GM18508 (cell line): ENCODE measurements around the gene RHOF.

Experiments used
- ATAC-seq: cut with Tn5 transposase; IDR thresholded peaks from one replicate; pipeline ENCODE4 v1.9.1; 2021; ENCODE audit warnings: moderate number of reproducible peaks; ENCODE audit not compliant: insufficient read depth, unreplicated experiment

Gene RHOF, protein sequence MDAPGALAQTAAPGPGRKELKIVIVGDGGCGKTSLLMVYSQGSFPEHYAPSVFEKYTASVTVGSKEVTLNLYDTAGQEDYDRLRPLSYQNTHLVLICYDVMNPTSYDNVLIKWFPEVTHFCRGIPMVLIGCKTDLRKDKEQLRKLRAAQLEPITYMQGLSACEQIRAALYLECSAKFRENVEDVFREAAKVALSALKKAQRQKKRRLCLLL

DNA sequence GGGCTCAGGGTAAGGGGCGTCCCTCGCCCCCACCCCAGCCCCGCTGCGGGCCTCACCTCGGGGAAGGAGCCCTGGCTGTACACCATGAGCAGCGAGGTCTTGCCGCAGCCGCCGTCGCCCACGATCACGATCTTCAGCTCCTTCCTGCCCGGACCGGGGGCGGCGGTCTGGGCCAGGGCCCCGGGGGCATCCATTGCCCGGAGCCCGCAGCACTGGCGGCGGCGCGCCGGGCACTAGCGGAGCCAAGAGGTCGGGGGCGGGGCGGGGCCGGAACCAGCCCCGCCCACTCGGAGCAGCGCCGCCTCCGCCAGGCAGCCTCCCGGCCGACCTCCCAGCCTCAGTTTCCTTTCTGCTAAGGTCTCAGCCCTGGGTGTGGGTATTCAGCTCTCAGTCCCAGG is at the start of gene RHOF:
Gene RHOF (minus strand): TSS at position 249 of the 398 bp plus-strand sequence. CDS start 55 bp downstream, at position 194.
- ATAC-seq: no peak

- no peak for ATAC-seq
These were observed 46.7 kb upstream of the RHOF start for GRCh38 chr12:121839993-121840761.

GRCh38 chr12:121839106-121839992 is 45.9 kb upstream of the RHOF start:
- peak; percentile 80 for ATAC-seq

- no peak for ATAC-seq
These were observed 44.6 kb upstream of the RHOF start for GRCh38 chr12:121838126-121838525.

DNA sequence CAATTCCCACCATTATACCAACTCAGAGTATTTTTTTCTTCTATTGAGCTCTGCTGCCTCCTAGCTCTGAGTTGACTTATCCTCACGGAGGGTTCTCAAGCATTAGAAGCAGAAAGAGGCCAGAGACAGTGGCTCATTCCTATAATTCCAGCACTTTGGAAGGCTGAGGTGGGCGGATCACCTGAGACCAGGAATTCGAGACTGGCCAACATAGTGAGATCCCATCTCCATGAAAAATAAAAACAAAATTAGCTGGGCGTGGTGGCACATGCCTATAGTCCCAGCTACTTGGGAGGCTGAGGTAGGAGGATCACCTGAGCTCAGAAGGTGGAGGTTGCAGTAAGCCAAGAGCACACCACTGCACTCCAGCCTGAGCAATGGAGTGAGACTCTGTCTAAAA is 44.2 kb upstream of the RHOF start:
- no peak for ATAC-seq

- no peak for ATAC-seq
These were observed 38.2 kb upstream of the RHOF start for GRCh38 chr12:121831571-121832245.

DNA sequence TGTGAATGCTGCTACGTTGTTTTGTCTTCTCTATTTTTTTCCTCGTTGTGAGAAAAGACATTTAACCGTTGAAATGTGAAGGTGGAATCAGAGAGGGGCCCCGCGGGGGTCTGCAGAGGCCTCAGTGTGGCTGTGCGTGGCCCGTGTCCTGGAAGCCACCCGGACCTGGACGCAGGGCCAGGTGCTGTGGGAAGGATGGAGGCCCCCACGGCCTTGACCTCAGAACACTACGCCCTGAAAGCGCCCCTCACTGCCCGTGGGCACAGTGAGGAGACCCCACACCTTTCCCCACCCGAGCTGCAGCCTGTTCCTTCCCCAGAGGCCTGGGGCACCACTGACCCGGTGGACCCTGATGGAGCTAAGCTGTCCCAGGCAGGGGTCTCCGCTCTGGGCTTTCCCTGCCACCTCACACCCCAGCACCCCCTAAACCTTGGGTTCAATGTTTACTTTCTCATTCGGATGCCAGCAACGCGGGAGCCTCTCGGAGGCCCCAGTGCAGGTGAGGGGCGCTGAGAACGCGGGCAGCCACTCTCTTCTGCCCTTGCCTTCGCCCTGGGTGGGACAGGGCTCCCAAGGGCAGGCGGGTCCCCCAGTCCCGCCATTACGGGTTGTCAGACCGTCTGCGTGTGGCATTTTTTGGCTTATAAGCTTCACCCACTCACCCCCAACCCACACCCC is 37.2 kb upstream of the RHOF start:
- ATAC-seq: no peak

- no peak for ATAC-seq
These were observed 36.6 kb upstream of the RHOF start for GRCh38 chr12:121830134-121830533.

- ATAC-seq: no peak
These were observed 35.9 kb upstream of the RHOF start for GRCh38 chr12:121829250-121829918.

DNA sequence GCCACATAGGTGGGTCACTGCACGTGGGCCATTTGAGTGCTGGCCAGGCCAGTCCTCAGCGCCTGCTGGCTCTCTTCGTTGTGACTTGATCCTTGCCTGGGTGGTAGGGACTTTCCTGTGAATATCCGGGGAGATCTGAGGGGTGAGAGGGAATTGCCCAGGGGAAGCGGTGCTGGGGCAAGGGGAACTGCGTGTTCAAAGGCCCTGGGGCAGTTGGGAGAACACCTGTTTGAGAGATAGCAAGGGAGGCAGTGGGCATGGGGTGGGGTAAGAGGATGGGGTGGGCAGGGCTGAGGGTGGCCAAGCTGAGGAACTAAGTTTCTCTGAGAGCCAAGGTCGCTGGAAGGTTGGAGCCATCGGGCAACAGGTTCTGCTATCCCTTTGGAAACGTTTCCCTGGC is 35.3 kb upstream of the RHOF start:
- ATAC-seq: no peak

GRCh38 chr12:121828306-121828705 is 34.8 kb upstream of the RHOF start:
- no peak for ATAC-seq

- no peak for ATAC-seq
These were observed 34.0 kb upstream of the RHOF start for GRCh38 chr12:121827351-121828099.

- ATAC-seq: no peak
These were observed 33.0 kb upstream of the RHOF start for GRCh38 chr12:121826318-121827150.

GRCh38 chr12:121825041-121825523 is 31.6 kb upstream of the RHOF start:
- no peak for ATAC-seq

GRCh38 chr12:121823727-121824115 is 30.2 kb upstream of the RHOF start:
- ATAC-seq: no peak

GRCh38 chr12:121823101-121823726 is 29.7 kb upstream of the RHOF start:
- no peak for ATAC-seq

GRCh38 chr12:121822393-121823100 is 29.1 kb upstream of the RHOF start:
- no peak for ATAC-seq
